HFF-Myc (cell line): ENCODE data around the gene ANO1.

ENCODE experiments used
- DNase-seq: peaks from one replicate; pipeline ENCODE4 v3.0.0-alpha.2; 2011; ENCODE audit warnings: low read depth; ENCODE audit errors: extremely low read depth
- H3K4me3 ChIP-seq: replicated peaks from 2 replicates; pipeline ENCODE4 v1.5.1; 2011; ENCODE audit warnings: low read depth, mild to moderate bottlenecking, control low read depth, low read length
- CTCF ChIP-seq: IDR thresholded peaks from 2 replicates; pipeline ENCODE4 v1.5.1; 2012; ENCODE audit warnings: mild to moderate bottlenecking, low read depth, low read length, control low read depth; ENCODE audit errors: missing control alignments

Gene ANO1

DNA sequence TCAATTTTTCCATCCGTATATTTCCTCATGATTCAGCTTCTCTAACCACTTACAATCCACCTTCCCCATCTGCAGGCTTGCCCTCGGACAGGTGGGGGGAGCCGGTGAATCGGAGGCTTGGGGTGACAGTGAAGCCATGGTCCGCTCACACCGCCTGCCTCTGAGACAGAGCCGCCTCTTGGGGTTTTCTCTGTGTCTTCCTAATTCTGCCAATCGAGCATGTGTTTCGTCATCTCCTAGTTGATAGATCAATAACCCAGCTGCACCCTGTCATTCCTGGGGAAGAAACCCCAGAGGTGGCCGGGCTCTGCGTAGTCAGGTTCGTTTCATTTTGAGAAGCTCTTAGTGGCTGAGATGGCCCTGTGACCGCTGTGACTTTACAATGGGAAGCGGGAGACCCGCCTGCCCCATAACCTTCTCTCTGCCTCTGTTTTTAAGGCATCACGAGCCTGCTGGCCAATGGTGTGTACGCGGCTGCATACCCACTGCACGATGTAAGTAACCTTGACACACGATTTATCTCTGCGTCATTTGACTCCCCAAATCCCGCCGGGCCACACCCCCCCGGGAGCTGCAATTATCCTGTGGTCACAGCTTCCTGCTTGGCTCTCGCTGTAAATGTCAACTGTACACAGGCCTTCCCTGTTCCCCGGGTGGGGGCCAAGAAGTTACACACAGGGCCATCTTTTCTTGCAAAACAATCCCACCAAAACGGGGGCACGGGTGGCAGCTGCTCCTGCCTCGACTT lies 33.3 kb downstream of the ANO1 start:
- DNase-seq, result no peak
- TF ChIP-seq CTCF, result no peak
- H3K4me3 ChIP-seq, result no peak overlapping the region

GRCh38 chr11:70112017-70112434 lies 33.9 kb downstream of the ANO1 start:
- H3K4me3 ChIP-seq, result no peak overlapping the region
- TF ChIP-seq CTCF, result no peak
- DNase-seq, result no peak

DNA sequence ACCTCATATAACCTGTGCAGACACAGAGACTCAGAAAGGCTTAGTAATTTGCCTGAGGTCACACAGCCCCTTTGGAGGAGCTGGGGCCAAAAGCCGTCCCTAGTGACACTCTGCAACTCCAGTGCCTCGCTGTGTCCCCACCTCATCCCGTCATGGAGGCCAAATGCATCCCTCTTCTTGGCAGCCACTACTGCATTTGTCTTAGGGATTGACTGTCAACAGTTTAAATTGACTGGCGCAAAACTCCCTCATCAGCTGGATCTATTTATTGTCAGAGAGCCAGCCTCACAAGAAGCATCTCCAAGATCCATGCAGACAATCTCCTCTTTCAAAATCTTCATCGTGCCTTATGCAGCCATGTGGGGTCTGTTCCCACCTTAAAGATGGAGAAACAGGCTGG lies 35.7 kb downstream of the ANO1 start:
- no peak for TF ChIP-seq CTCF

GRCh38 chr11:70115778-70116177 lies 37.7 kb downstream of the ANO1 start:
- no peak for DNase-seq
- no peak for TF ChIP-seq CTCF
- no peak overlapping the region for H3K4me3 ChIP-seq

More for the DNA sequence above, 35.7 kb downstream of the ANO1 start:
- no peak overlapping the region for H3K4me3 ChIP-seq
- no peak for DNase-seq

DNA sequence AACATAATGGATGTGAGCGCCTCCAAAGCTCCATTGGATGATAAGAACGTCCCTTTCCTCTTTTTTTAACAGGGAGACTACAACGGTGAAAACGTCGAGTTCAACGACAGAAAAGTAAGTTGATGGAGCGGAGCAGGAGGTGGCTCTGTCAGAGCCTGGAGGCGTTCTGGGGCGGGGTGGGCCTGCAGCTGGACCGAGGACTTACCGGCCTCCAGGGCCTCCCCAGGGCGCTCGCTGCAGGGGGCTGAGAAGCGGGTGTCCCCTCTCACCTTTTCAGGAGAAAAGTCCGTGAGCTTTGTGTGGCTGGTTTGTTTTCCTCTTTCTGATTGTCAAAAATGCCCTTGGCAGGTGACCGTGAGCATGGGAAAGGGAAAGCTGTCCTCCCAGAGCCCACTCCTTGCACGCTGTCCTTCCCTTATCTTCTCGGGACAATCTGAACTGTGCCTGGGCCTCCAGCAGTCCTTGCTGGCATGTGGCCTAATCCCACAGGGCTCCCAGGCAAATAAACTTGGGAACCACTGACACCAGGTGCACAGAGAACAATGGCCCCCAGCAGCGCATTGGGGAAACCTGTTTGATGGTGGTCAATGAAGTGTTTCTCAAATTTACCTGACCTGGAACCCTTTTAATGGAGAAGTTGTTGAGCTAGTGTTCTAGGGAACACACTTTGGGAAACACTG lies 38.4 kb downstream of the ANO1 start:
- no peak for DNase-seq
- H3K4me3 ChIP-seq, result no peak overlapping the region
- no peak for TF ChIP-seq CTCF

GRCh38 chr11:70117567-70118145 lies 39.5 kb downstream of the ANO1 start:
- DNase-seq, result no peak
- H3K4me3 ChIP-seq, result no peak overlapping the region
- TF ChIP-seq CTCF, result no peak
